Ectodermal cell (in vitro differentiated cells): Measurements from ENCODE around the gene TSPAN4. TPM values are rescaled to one million over a fixed set of nuclear protein-coding genes. Genes with fewer than 3 reads are reported as not detected.

Experiments
- H3K27ac ChIP-seq: 2 replicates; pipeline ENCODE4 v1.7.0; 2013; ENCODE audit warnings: mild to moderate bottlenecking, low read depth, low read length; ENCODE audit not compliant: insufficient read depth, poor library complexity, severe bottlenecking
- H3K27me3 ChIP-seq: 2 replicates; pipeline ENCODE4 v1.7.0; 2013; ENCODE audit warnings: mild to moderate bottlenecking, low read length; ENCODE audit not compliant: insufficient read depth, control insufficient read depth, poor library complexity, severe bottlenecking
- H3K36me3 ChIP-seq: one replicate; pipeline ENCODE4 v1.7.0; 2013; ENCODE audit warnings: low read length; ENCODE audit not compliant: control insufficient read depth, insufficient read depth
- H3K4me1 ChIP-seq: one replicate; pipeline ENCODE4 v1.7.0; 2013; ENCODE audit warnings: low read length; ENCODE audit not compliant: control insufficient read depth, insufficient read depth
- H3K4me3 ChIP-seq: 2 replicates; pipeline ENCODE4 v1.7.0; 2013; ENCODE audit warnings: low read depth, low read length, control low read depth; ENCODE audit not compliant: insufficient read depth
- H3K9me3 ChIP-seq: 2 replicates; pipeline ENCODE4 v1.7.0; 2013; ENCODE audit warnings: mild to moderate bottlenecking, low read length, moderate library complexity; ENCODE audit not compliant: control insufficient read depth
- WGBS, 2 experiments: methylation state at CpG; one replicate each; pipeline ENCODE4 v1.1.7; 2013; ENCODE audit warnings: missing lambda C conversion rate in 2 of 2; 5-methylcytosine and 5-hydroxymethylcytosine counted together
- polyA plus RNA-seq, 4 experiments: library from polyadenylated mRNA; stranded (reverse); fragments of 50-300 nt; gene quantifications; one replicate each; pipeline ENCODE4 v1.2.3, GENCODE V29; 2013

The TSPAN4 gene
- polyA plus RNA-seq (2013, experiment 1 of 4): 42.7 TPM
- polyA plus RNA-seq (2013, experiment 2 of 4): 45.5 TPM
- 37.4 TPM for polyA plus RNA-seq (2013, experiment 3 of 4)
- polyA plus RNA-seq (2013, experiment 4 of 4): 44.4 TPM

- Histone ChIP-seq H3K4me3 (peak within 1 kb of the TSS; percentile 99), H3K4me1 (peaks cover 28% of the 10 kb centered on the region)
- 0% methylated on average over 87 of the region's 87 CpGs for WGBS, 2 experiments
Observed at GRCh38 chr11:842370-843002, at the start of gene TSPAN4, which contains the start of gene POLR2L. Gene TSPAN4, plus strand, starts transcription at chr11:842852. Its CDS starts 7,453 bp downstream, at chr11:850305. Gene POLR2L, minus strand, starts transcription at chr11:842529. Its CDS starts 21 bp downstream, at chr11:842508.

GRCh38 chr11:792873-793272, 49.8 kb upstream of the TSPAN4 start:
- 95% methylated on average over 13 of the region's 13 CpGs for WGBS, 2 experiments
- H3K27me3 ChIP-seq: no peaks in the 10 kb centered on the region
- H3K4me1 ChIP-seq: peaks cover 35% of the 10 kb centered on the region

More at GRCh38 chr11:842370-843002, at the start of gene TSPAN4, which contains the start of gene POLR2L:
- Histone ChIP-seq H3K27me3 (peaks cover 7% of the 10 kb centered on the region), H3K9me3 (no peaks in the 10 kb centered on the region), H3K27ac (peak within 1 kb of the TSS; percentile 98), H3K36me3 (peaks cover 11% of the 10 kb centered on the region)

GRCh38 chr11:793556-793955, 49.1 kb upstream of the TSPAN4 start:
- peaks cover 32% of the 10 kb centered on the region for H3K4me1 ChIP-seq
- no peaks in the 10 kb centered on the region for H3K27me3 ChIP-seq
- peaks cover 15% of the 10 kb centered on the region for H3K36me3 ChIP-seq
- H3K9me3 ChIP-seq: no peaks in the 10 kb centered on the region
- 87 to 88% methylated on average over 7 of the region's 7 CpGs for WGBS, 2 experiments
- H3K27ac ChIP-seq: no peak overlapping the region
- H3K4me3 ChIP-seq: no peak overlapping the region

More at GRCh38 chr11:792873-793272, 49.8 kb upstream of the TSPAN4 start:
- Histone ChIP-seq H3K27ac (no peak overlapping the region), H3K9me3 (no peaks in the 10 kb centered on the region), H3K4me3 (no peak overlapping the region), H3K36me3 (peaks cover 15% of the 10 kb centered on the region)

- Histone ChIP-seq H3K36me3 (peaks cover 15% of the 10 kb centered on the region), H3K27ac (no peak overlapping the region)
Observed at GRCh38 chr11:794013-794765, 48.5 kb upstream of the TSPAN4 start.

GRCh38 chr11:794766-795633, 47.7 kb upstream of the TSPAN4 start:
- Histone ChIP-seq H3K27ac (no peak overlapping the region), H3K4me3 (no peak overlapping the region), H3K36me3 (peaks cover 15% of the 10 kb centered on the region), H3K27me3 (no peaks in the 10 kb centered on the region), H3K4me1 (peaks cover 25% of the 10 kb centered on the region), H3K9me3 (no peaks in the 10 kb centered on the region)
- 88 to 90% methylated on average over 38 of the region's 38 CpGs for WGBS, 2 experiments

More at GRCh38 chr11:794013-794765, 48.5 kb upstream of the TSPAN4 start:
- Histone ChIP-seq H3K4me1 (peaks cover 25% of the 10 kb centered on the region), H3K9me3 (no peaks in the 10 kb centered on the region), H3K27me3 (no peaks in the 10 kb centered on the region), H3K4me3 (no peak overlapping the region)
- WGBS, 2 experiments: 94 to 96% methylated on average over 31 of the region's 31 CpGs

- no peaks in the 10 kb centered on the region for H3K27me3 ChIP-seq
- H3K4me3 ChIP-seq: no peak overlapping the region
- H3K27ac ChIP-seq: no peak overlapping the region
- peaks cover 18% of the 10 kb centered on the region for H3K4me1 ChIP-seq
- H3K36me3 ChIP-seq: peaks cover 15% of the 10 kb centered on the region
- H3K9me3 ChIP-seq: no peaks in the 10 kb centered on the region
- WGBS, 2 experiments: 51 to 62% methylated on average over 24 to 26 of the region's 26 CpGs
Observed at GRCh38 chr11:795634-796564, 46.8 kb upstream of the TSPAN4 start.

- no peaks in the 10 kb centered on the region for H3K9me3 ChIP-seq
- H3K27ac ChIP-seq: no peak overlapping the region
- WGBS, 2 experiments: 49 to 50% methylated on average over 18 of the region's 18 CpGs
- peaks cover 14% of the 10 kb centered on the region for H3K4me1 ChIP-seq
- H3K4me3 ChIP-seq: peak overlapping the region; percentile 72
- H3K36me3 ChIP-seq: peaks cover 17% of the 10 kb centered on the region
- H3K27me3 ChIP-seq: no peaks in the 10 kb centered on the region
Observed at GRCh38 chr11:796565-797295, 45.9 kb upstream of the TSPAN4 start.

- Histone ChIP-seq H3K27ac (peak overlapping the region; percentile 52), H3K36me3 (peaks cover 15% of the 10 kb centered on the region), H3K9me3 (no peaks in the 10 kb centered on the region), H3K4me1 (peaks cover 14% of the 10 kb centered on the region), H3K27me3 (no peaks in the 10 kb centered on the region), H3K4me3 (peak overlapping the region; percentile 72)
- 0% methylated on average over 57 of the region's 57 CpGs for WGBS, 2 experiments
Observed at GRCh38 chr11:797296-798092, 45.2 kb upstream of the TSPAN4 start.
